22Rv1 (cell line): ENCODE measurements around the gene POLD3.

Experiments used
- H3K27ac ChIP-seq: fragments of 450-650 bp; 2 replicates; pipeline ENCODE4 v1.5.1; 2017
- ZFX ChIP-seq: fragments of 450-650 bp; IDR thresholded peaks from 2 replicates; pipeline ENCODE4 v1.6.1; 2017; ENCODE audit warnings: antibody characterized with exemption, borderline replicate concordance
- TF ChIP-seq, protein P1 (sequence below): fragments of 450-650 bp; IDR thresholded peaks from 2 replicates; pipeline ENCODE4 v1.5.1; 2017; ENCODE audit warnings: mild to moderate bottlenecking

The POLD3 gene

DNA sequence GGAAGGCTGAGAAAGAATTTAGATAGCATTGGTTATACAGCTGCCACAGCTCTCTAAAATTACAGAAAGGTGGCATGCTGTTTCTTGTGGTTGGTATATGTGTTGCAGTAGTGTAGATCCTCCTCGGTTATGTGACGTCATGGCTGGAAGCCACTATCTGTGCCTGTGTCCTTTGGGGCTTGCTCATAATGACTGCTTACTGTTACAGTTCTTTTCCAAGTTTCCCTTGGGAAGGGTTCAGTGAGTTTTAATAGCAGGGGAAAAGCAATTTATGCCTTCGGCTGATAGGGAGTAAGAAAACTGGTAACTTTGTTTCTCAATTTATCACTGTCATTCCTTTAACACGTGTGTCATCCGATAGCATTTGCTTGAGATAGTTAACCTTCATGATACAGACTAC is 47.2 kb downstream of the POLD3 start:
- TF ChIP-seq, protein P1, sequence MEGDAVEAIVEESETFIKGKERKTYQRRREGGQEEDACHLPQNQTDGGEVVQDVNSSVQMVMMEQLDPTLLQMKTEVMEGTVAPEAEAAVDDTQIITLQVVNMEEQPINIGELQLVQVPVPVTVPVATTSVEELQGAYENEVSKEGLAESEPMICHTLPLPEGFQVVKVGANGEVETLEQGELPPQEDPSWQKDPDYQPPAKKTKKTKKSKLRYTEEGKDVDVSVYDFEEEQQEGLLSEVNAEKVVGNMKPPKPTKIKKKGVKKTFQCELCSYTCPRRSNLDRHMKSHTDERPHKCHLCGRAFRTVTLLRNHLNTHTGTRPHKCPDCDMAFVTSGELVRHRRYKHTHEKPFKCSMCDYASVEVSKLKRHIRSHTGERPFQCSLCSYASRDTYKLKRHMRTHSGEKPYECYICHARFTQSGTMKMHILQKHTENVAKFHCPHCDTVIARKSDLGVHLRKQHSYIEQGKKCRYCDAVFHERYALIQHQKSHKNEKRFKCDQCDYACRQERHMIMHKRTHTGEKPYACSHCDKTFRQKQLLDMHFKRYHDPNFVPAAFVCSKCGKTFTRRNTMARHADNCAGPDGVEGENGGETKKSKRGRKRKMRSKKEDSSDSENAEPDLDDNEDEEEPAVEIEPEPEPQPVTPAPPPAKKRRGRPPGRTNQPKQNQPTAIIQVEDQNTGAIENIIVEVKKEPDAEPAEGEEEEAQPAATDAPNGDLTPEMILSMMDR = no peak
- TF ChIP-seq ZFX = no peak
- no peak overlapping the region for H3K27ac ChIP-seq

GRCh38 chr11:74641289-74641688 is 48.9 kb downstream of the POLD3 start:
- H3K27ac ChIP-seq = no peak overlapping the region
- no peak for TF ChIP-seq ZFX
- TF ChIP-seq, protein P1 = no peak

- H3K27ac ChIP-seq = no peak overlapping the region
- TF ChIP-seq, protein P1 = no peak
- TF ChIP-seq ZFX = no peak
Measured at GRCh38 chr11:74641905-74642304, 49.5 kb downstream of the POLD3 start.

- TF ChIP-seq ZFX = no peak
- TF ChIP-seq, protein P1 = no peak
- H3K27ac ChIP-seq = no peak overlapping the region
Measured at GRCh38 chr11:74642912-74643311, 50.5 kb downstream of the POLD3 start.

- no peak for TF ChIP-seq ZFX
- TF ChIP-seq, protein P1 = no peak
- no peak overlapping the region for H3K27ac ChIP-seq
Measured at GRCh38 chr11:74644081-74644480, 51.7 kb downstream of the POLD3 start.

GRCh38 chr11:74646215-74646614 is 53.8 kb downstream of the POLD3 start:
- TF ChIP-seq ZFX = no peak
- TF ChIP-seq, protein P1 = no peak
- H3K27ac ChIP-seq = no peak overlapping the region

DNA sequence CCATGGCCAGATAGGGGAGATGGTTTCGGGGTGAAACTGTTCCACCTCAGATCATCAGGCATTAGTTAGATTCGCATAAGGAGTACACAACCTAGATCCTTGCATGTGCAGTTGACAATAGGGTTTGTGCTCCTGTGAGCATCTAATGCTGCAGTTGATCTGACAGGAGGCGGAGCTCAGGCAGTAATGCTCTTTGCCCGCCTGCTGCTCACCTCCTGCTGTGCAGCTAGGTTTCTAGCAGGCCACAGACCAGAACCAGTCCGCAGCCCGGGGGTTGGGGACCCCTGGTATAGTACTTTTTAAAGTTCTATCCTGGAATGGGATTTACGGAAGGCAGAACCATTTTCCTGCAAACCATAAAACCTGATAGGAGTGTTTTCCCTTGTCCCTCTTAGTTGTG is 54.6 kb downstream of the POLD3 start:
- H3K27ac ChIP-seq = no peak overlapping the region
- no peak for TF ChIP-seq ZFX
- TF ChIP-seq, protein P1 = no peak
